Thoracic aorta (tissue), 2 donors: ENCODE results near the gene SEMA3B. TPM values are rescaled to one million over a fixed set of nuclear protein-coding genes. Genes with fewer than 3 reads are reported as not detected.
A peak's percentile ranks its signal among the peaks of the same experiment; 100 is the strongest.

ENCODE experiments used
- ATAC-seq: fragments of 150-250 bp; one replicate; pipeline ENCODE4 v1.8.0; 2017; ENCODE audit warnings: low read depth; ENCODE audit not compliant: insufficient number of reproducible peaks, low FRiP score
- DNase-seq: peaks from one replicate; pipeline ENCODE4 v3.0.0-alpha.2; 2020; ENCODE audit warnings: low spot score
- H3K27ac ChIP-seq, 2 donors: fragments of 200-600 bp; sonication (generic); 1 replicate in 1 of 2; 2 replicates in 1 of 2; pipeline ENCODE4 v1.5.1; 2016; ENCODE audit warnings: mild to moderate bottlenecking in 2 of 2, moderate library complexity in 2 of 2
- H3K27me3 ChIP-seq: fragments of 200-600 bp; sonication (generic); replicated peaks from 2 replicates; pipeline ENCODE4 v1.6.0; 2016; ENCODE audit warnings: mild to moderate bottlenecking; ENCODE audit not compliant: insufficient read depth
- H3K36me3 ChIP-seq: fragments of 200-600 bp; sonication (generic); one replicate; pipeline ENCODE4 v1.5.1; 2016
- H3K4me1 ChIP-seq, 2 donors: fragments of 200-600 bp; sonication (generic); 1 replicate in 1 of 2; 2 replicates in 1 of 2; pipeline versions ENCODE4 v1.5.1 to v1.6.0; 2016; ENCODE audit warnings: low read depth in 2 of 2, mild to moderate bottlenecking in 1 of 2; ENCODE audit not compliant: control insufficient read depth in 1 of 2
- H3K4me3 ChIP-seq: fragments of 200-600 bp; sonication (generic); 2 replicates; pipeline ENCODE4 v1.5.1; 2016; ENCODE audit warnings: mild to moderate bottlenecking
- H3K9me3 ChIP-seq: fragments of 200-600 bp; sonication (generic); 2 replicates; pipeline ENCODE4 v1.5.1; 2016
- CTCF ChIP-seq: fragments of 200-600 bp; sonication (generic); IDR thresholded peaks from one replicate; pipeline ENCODE4 v1.5.1; 2019; ENCODE audit warnings: antibody characterized with exemption
- total RNA-seq, 2 donors: library from RNA; depleted of rRNA; stranded (reverse); fragments of >200 nt; gene quantifications; one replicate each; pipeline versions ENCODE4 v1.1.0 to v1.2.3, GENCODE V29; 2016

The SEMA3B gene
- total RNA-seq, 2 donors from 2014 or later, result 53.6 to 57.2 TPM

GRCh38 chr3:50229490-50229889 lies 39.5 kb upstream of the SEMA3B start:
- Histone ChIP-seq H3K36me3 (no peaks in the 10 kb centered on the region), H3K27ac (no peak overlapping the region), H3K4me1 (peaks cover 7 to 22% of the 10 kb centered on the region in 2 donors), H3K27me3 (no peaks in the 10 kb centered on the region), H3K9me3 (no peaks in the 10 kb centered on the region), H3K4me3 (no peak overlapping the region)
- no peak for ATAC-seq
- TF ChIP-seq CTCF, result no peak
- no peak for DNase-seq

GRCh38 chr3:50230104-50230793 lies 38.7 kb upstream of the SEMA3B start:
- Histone ChIP-seq H3K4me3 (no peak overlapping the region), H3K27ac (peak overlapping the region in 1 of 2 donors; percentile 17), H3K4me1 (peaks cover 7 to 26% of the 10 kb centered on the region in 2 donors), H3K9me3 (no peaks in the 10 kb centered on the region), H3K27me3 (no peaks in the 10 kb centered on the region), H3K36me3 (no peaks in the 10 kb centered on the region)
- ATAC-seq (no peak), DNase-seq (no peak)
- no peak for TF ChIP-seq CTCF

- ATAC-seq (no peak), DNase-seq (no peak)
- H3K9me3 ChIP-seq, result no peaks in the 10 kb centered on the region
- H3K4me3 ChIP-seq, result no peak overlapping the region
- H3K36me3 ChIP-seq, result no peaks in the 10 kb centered on the region
- peaks cover 7 to 29% of the 10 kb centered on the region in 2 donors for H3K4me1 ChIP-seq
- peak overlapping the region in 1 of 2 donors; percentile 17 for H3K27ac ChIP-seq
- TF ChIP-seq CTCF, result no peak
- H3K27me3 ChIP-seq, result no peaks in the 10 kb centered on the region
Observed at GRCh38 chr3:50230794-50231125, 38.2 kb upstream of the SEMA3B start.

- no peak for TF ChIP-seq CTCF
- no peaks in the 10 kb centered on the region for H3K9me3 ChIP-seq
- H3K27me3 ChIP-seq, result no peaks in the 10 kb centered on the region
- ATAC-seq, result no peak
- H3K36me3 ChIP-seq, result no peaks in the 10 kb centered on the region
- H3K27ac ChIP-seq, result no peak overlapping the region
- no peak overlapping the region for H3K4me3 ChIP-seq
- no peak for DNase-seq
- H3K4me1 ChIP-seq, result peaks cover 4 to 21% of the 10 kb centered on the region in 2 donors
Observed at GRCh38 chr3:50231581-50231980, 37.4 kb upstream of the SEMA3B start.

- Histone ChIP-seq H3K4me1 (peaks cover 4 to 14% of the 10 kb centered on the region in 2 donors), H3K4me3 (no peak overlapping the region), H3K27me3 (no peaks in the 10 kb centered on the region), H3K36me3 (no peaks in the 10 kb centered on the region), H3K27ac (no peak overlapping the region), H3K9me3 (no peaks in the 10 kb centered on the region)
- ATAC-seq (no peak), DNase-seq (no peak)
- no peak for TF ChIP-seq CTCF
Observed at GRCh38 chr3:50232303-50232702, 36.6 kb upstream of the SEMA3B start.
